ENCODE measurements around the gene VIPR2. TPM values are rescaled to one million over a fixed set of nuclear protein-coding genes. Genes with fewer than 3 reads are reported as not detected.

VIPR2 gene
- total and polyA plus RNA-seq, 2 of the 13 experiments (the other 11 are each of a cell fraction or from before 2014, with no cell fraction given): not detected

GRCh38 chr7:159084069-159084801, 60.4 kb downstream of the VIPR2 start (continued):
- no peak for TF ChIP-seq ZNF281 (CRISPR knock-in tag; IDR thresholded peaks at IDR 0.05; ENCODE audit: borderline replicate concordance)
- TF ChIP-seq CREB1 (IDR thresholded peaks at IDR 0.05): no peak
- no peak for TF ChIP-seq CREB1 (CRISPR knock-in tag; IDR thresholded peaks at IDR 0.05)
- TF ChIP-seq BRF2 (CRISPR knock-in tag; IDR thresholded peaks at IDR 0.05): no peak

GRCh38 chr7:159083698-159084068, 61.0 kb downstream of the VIPR2 start:
- intact Hi-C loops (cut with micrococcal nuclease; ENCODE audit: unreplicated experiment) (no loop called here), in situ Hi-C loops (cut with HindIII; ENCODE audit: extremely low pct_ligation_motif_present, low pct_unique_long_range_greater_than_20kb) (no loop called here)
- H3K9me3 ChIP-seq (ENCODE audit: low read length): no peaks in the 10 kb centered on the region
- H4K20me1 ChIP-seq (ENCODE audit: insufficient read depth, low read length): no peaks in the 10 kb centered on the region
- no peak overlapping the region for H3K4me2 ChIP-seq (ENCODE audit: low read depth, low read length)
- H3K4me3 ChIP-seq (replicated peaks in 1 of 3; ENCODE audit: insufficient read depth in 1 of 3, low read depth in 2 of 3, low read length in 3 of 3): no peak overlapping the region
- H3K4me1 ChIP-seq (ENCODE audit: insufficient read depth, low read length): peaks cover 10% of the 10 kb centered on the region
- DNase-seq (ENCODE audit: low spot score): no peak
- H3K36me3 ChIP-seq (replicated peaks in 1 of 2; ENCODE audit: control insufficient read depth in 1 of 2, insufficient read depth in 2 of 2, low read length in 2 of 2): no peaks in the 10 kb centered on the region
- no peak overlapping the region for H3K27ac ChIP-seq (ENCODE audit: extremely low read length, insufficient read depth, low read length)
- WGBS (ENCODE audit: low lambda C conversion rate): 0% methylated on average over 1 of the region's 2 CpGs
- H3K27me3 ChIP-seq (ENCODE audit: control insufficient read depth in 1 of 2, insufficient read depth in 2 of 2, low read length in 2 of 2): peaks cover 4 to 25% of the 10 kb centered on the region in 2 experiments; a peak in 3 of 5 replicates
- H3K79me2 ChIP-seq (ENCODE audit: insufficient read depth, low read length): no peaks in the 10 kb centered on the region
- no peak overlapping the region for H3K9ac ChIP-seq (ENCODE audit: insufficient read depth, low read depth, low read length)
- POLR2A ChIA-PET: no interaction called here
- FAIRE-seq: no peak
- H2AFZ ChIP-seq (ENCODE audit: low read length): no peak overlapping the region
- CTCF ChIA-PET (ENCODE audit: low intra/inter-chr PET ratio, low total read pairs): no interaction called here
- TF ChIP-seq ZNF788 (CRISPR knock-in tag; IDR thresholded peaks at IDR 0.05; ENCODE audit: borderline replicate concordance): 0 out of 2 replicates have a peak, but pooled peaks have one; percentile 10
- no peak for TF ChIP-seq HNF4G (IDR thresholded peaks at IDR 0.05; ENCODE audit: borderline replicate concordance, low read depth, low read length)
- no peak for TF ChIP-seq HNF4G (CRISPR knock-in tag; IDR thresholded peaks at IDR 0.05; ENCODE audit: borderline replicate concordance, low read depth)
- no peak for TF ChIP-seq FOXO4 (CRISPR knock-in tag; conservative IDR thresholded peaks at IDR 0.05)
- no peak for TF ChIP-seq POLR2A (IDR thresholded peaks at IDR 0.05; ENCODE audit: insufficient read depth in 1 of 2, low read depth in 2 of 2, low read length in 2 of 2)
- BruUV-seq (replicated peaks): no TSS peak
- peak; percentile 25; the same call in 2 of the 3 replicates for ATAC-seq
